Activated CD4-positive, alpha-beta T cell treated with anti-CD3 and anti-CD28 coated beads, Interleukin-2, Interleukin-6, amounts not matched to agents 100 ng/mL and 50 ng/mL, durations not matched to agents 16 hours and 8 hours (primary cell): ENCODE results near the gene TGM5.
A peak's percentile ranks its signal among the peaks of the same experiment; 100 is the strongest.
"Not testable (repeated sequence)": the region's sequence is repeated elsewhere in the genome, so short reads cannot be mapped to it uniquely, and the experiment has no call there.

Experiments
- DNase-seq: peaks from one replicate; pipeline ENCODE4 v3.0.0-alpha.2; 2020

TGM5 gene

DNA sequence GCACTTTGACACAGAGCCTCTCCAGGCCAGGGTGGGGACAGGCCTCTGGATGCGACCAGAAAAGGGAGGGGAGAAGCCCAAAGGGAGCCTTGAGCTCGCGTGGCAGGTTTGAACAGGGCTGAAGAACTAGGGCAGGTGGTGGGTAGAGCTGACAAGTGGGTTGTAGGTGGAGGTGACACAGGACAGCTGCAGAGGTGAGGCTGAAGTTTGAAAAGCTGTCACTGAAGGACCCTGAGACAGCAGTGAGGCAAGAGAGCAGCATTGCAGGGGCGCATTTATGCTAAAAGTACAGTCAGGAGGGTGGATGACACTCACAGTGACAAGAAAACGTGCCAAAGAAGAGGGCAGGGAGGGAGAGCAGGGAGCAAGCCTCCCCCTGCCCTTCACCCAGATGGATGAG, 24.1 kb downstream of the TGM5 start:
- no peak for DNase-seq

DNA sequence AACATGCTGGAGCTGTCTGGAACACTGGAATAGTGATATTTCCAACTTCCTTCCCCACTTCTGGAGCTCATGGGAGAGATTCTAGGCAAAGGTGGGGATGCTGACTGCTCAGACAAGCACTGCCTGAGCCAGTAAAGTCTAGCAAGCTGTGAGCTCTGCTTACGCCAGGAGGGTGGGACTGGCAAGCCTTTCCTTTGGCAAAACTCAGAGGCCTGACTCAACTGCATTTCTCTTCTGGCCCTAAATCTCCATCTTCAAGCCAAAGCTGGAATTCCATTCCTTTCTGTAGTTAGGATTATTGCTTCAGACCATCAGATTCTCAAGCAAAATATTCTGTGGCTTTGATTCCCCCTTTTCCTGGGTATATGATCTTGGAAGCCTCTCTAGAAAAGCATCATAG, 25.6 kb downstream of the TGM5 start:
- no peak for DNase-seq

GRCh38 chr15:43239732-43240491, 26.8 kb downstream of the TGM5 start:
- DNase-seq, result peak; percentile 48

DNA sequence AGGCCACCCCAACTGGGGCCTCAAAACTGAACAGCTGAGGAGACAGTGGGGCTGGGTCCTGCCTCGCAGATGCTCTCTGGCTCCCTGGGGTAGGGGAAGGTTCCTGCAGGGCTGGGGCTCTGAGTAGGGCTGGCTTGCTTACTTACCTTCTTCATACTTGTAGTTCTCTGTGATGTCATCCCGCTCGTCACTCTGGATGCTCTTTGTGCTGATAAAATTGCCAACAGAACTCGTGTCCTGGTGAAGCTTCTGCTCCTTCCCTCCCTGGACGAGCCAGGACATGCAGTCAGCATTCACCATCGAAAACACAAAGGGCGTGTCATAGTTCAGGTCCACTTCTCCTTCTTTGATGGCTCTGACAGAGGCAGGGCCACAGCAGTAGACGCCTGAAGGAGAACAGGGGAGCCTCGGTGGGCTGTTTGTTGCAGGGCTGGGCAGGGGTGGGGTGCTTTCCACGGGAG, 28.0 kb downstream of the TGM5 start:
- no peak for DNase-seq

DNA sequence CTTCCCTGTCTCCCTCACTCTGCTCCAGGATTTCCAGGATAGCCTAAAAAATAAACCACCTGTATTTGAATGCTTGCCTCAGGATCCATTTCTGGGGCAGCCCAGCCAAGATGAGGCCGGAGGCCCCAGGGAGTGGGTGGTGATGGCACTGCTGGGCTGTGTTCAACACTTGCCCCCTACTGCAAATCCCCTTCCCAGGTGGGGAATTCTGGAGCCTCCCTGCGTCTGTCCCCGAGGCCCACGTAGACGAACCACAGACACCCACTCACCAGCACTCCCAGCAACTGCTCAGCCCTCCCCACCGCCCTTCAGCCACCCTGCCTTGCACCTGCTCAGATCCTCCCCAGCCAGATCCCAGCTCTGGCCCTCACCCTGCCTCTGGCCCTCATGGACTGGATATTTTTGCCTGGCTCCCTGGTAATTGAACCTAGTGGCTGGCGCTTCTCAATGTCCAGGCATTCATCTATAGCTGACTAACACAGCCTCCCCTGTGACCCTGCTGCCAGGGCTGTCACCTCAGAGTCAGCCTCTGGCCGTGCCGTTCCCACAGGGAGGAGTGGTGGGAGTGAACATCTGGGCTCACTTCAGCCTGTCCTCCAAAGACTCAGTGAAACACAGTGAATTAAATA, 28.8 kb downstream of the TGM5 start:
- no peak for DNase-seq

GRCh38 chr15:43235536-43235935, 31.2 kb downstream of the TGM5 start:
- no peak for DNase-seq

DNA sequence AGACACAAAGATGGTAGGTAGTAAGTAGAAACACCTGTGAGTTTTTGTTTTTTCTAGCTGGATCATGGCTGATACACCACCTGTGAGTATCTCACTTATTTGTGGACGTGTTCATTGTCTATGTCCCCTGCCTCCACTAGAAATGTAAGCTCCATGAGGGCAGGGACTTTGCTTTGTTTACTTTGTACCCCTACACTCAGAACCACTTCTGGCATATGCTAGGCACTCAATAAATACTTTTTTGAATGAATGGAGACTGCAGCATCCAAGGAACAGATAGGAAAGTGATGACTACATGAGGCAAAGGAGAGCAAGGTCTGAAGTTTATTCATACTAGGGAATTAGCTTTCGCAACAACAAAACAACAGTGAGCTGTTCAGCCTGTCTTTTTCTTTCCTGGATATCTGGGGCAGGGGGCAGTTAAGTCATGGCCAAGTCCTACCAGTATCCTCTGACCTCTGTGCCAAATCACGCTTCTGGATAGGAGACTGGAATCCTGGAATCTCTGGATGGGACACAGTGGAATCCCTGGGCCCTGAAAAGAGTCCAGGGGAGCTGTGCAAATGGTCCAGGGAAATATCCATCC, 34.3 kb downstream of the TGM5 start:
- no peak for DNase-seq

DNA sequence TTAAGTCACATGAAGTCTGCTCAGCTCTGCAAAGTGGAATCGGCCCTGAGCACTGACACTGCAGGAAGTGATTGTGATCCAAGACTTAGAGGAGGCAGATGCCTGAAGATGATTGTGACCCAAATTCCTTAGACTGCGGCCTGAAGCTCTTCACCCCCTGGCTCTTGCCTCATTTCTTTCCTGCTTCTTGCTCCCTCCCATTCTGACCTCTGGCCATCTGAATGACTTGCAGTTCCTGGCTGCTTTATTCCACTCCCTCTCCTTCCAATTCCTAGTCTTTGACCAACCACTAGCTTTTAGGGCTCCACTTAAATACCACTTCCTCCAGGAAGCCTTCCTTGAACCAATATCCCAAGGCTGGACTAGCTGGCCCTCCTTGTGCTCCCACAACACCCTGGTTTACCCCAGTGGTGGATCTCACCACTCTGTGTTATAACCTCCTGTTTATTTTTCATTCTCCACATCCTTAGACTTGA, 36.0 kb downstream of the TGM5 start:
- DNase-seq, result no peak

- DNase-seq, result no peak
These were observed 36.8 kb downstream of the TGM5 start for GRCh38 chr15:43229977-43230376.

GRCh38 chr15:43226436-43227305, 40.1 kb downstream of the TGM5 start:
- DNase-seq, result no peak

GRCh38 chr15:43225950-43226255, 40.8 kb downstream of the TGM5 start:
- DNase-seq, result not testable (repeated sequence)

DNA sequence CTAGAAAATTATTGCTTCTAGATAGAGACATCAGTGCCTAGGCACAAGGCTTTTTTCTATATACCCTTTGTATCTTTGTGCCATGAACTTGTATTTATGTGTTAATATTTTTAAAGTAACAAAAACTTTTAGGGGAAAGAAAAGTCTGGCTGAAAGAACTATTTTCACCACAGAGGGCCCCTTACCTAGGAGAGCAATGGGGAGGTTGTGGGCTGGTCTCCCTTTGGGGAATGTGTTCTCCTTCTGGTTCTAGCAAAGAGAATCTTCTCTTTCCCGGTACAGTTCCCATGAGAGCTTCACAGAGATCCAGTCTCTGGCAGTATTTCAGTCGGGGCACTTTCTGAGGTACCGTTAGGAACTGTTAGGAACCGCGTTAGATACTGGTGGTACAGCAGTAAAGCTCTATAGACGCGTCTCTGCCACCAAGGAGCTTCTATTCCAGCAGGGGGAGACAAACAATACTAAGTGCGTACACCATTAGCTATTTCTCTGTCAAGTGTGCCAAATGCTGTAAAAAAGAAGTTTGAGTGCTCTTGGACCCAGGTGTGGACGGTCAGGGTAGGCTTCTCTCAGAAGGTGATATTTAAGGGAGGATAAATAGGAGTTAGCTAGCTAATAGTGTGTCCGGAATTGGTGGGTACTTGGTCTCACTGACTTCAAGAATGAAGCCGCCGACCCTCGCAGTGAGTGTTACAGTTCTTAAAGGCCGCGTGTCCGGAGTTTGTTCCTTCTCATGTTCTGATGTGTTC, 41.4 kb downstream of the TGM5 start:
- DNase-seq, result peak; percentile 81

GRCh38 chr15:43221422-43221821, 45.3 kb downstream of the TGM5 start:
- DNase-seq, result no peak

GRCh38 chr15:43220991-43221403, 45.7 kb downstream of the TGM5 start, which contains the start of gene EPB42:
TSS of gene EPB42 (minus strand) at chr15:43221018. CDS start at chr15:43220825, 193 bp downstream.
- no peak for DNase-seq

GRCh38 chr15:43219929-43220928, 46.5 kb downstream of the TGM5 start:
- DNase-seq, result no peak

DNA sequence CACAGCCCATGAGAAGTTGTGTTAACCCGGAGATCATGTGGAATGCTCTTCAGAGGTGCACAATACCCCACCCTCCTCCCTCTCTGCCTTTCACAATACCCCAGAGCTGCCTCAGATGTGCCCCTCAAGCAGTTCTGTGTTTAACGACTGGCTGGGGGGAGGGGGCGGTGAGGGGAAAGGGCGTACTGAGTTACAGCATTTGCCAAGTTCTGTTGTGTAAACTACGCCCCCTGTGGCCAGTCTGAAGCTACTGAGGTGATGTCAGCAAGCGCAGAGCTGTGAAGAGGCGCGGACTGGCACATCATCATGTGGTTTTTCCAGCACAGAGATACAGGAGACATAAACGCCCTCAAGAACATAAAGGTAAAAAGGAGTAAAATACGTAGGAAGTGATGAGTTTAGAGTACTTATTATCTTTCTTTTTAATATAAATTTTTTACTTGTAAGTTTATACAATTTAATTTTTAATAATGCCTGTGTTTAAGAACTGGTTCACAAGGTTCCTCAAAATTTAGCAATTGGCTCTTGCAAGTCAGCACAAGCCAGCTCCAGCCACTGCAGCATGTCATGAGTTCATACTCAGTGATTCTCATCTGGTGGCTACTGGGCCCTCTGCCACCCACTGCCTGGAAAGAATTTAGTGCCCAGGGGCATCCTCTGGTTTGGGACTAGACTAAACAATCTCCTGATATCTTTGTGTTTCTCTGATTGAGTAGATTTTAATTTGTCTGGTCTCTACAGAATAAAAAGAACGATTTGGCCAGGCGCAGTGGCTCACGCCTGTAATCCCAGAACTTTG, 47.6 kb downstream of the TGM5 start:
- DNase-seq, result no peak

GRCh38 chr15:43215961-43216360, 50.8 kb downstream of the TGM5 start:
- no peak for DNase-seq

- no peak for DNase-seq
These were observed 52.0 kb downstream of the TGM5 start for GRCh38 chr15:43214592-43215295.

DNA sequence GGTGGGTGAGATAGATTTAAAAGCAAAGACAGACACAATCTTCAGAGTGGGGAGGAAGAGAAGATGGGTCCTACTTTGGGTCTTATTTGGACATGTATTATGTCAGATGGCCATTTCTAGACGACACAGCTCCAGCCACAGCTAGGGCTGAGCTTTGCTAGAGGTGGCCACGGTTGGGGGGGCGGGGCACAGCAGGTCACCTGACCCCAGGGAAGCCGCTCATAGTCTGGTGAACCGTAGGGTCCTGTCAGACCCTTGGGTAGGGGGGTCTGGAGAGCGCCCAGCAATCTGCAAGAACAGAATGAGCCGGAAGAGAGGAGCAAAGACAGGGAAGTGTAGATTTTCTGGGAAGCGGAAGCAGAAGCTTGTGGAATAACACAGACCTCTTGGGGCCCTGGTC, 52.6 kb downstream of the TGM5 start:
- DNase-seq, result no peak

DNA sequence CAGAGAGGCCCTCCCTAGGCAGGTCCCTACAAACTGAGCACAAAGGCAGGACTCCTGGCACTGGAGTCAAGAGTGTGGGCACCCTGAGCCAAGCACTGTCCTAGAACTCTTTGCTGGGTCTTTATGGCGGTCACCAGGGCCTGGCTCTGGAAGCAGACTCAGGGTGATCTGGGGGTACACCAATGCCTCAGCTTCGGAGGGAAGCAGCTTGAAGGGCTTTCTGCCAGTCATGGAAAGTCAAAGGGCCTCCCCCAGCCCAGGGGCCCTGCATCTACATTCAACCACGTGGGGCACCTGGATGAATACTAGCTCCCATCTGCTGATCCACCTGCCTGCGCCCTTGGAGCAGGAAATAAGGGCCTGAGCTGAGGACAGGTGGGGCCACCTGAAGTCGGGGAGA, 53.3 kb downstream of the TGM5 start:
- no peak for DNase-seq
